GM21717 (cell line): Measurements from ENCODE around the gene HNRNPH1.
"Not testable (repeated sequence)": the region's sequence is repeated elsewhere in the genome, so short reads cannot be mapped to it uniquely, and the experiment has no call there.

Source experiments
- ATAC-seq: cut with Tn5 transposase; IDR thresholded peaks from one replicate; pipeline ENCODE4 v1.9.1; 2021; ENCODE audit warnings: mild to moderate bottlenecking, moderate library complexity; ENCODE audit not compliant: unreplicated experiment

HNRNPH1 gene, protein sequence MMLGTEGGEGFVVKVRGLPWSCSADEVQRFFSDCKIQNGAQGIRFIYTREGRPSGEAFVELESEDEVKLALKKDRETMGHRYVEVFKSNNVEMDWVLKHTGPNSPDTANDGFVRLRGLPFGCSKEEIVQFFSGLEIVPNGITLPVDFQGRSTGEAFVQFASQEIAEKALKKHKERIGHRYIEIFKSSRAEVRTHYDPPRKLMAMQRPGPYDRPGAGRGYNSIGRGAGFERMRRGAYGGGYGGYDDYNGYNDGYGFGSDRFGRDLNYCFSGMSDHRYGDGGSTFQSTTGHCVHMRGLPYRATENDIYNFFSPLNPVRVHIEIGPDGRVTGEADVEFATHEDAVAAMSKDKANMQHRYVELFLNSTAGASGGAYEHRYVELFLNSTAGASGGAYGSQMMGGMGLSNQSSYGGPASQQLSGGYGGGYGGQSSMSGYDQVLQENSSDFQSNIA

DNA sequence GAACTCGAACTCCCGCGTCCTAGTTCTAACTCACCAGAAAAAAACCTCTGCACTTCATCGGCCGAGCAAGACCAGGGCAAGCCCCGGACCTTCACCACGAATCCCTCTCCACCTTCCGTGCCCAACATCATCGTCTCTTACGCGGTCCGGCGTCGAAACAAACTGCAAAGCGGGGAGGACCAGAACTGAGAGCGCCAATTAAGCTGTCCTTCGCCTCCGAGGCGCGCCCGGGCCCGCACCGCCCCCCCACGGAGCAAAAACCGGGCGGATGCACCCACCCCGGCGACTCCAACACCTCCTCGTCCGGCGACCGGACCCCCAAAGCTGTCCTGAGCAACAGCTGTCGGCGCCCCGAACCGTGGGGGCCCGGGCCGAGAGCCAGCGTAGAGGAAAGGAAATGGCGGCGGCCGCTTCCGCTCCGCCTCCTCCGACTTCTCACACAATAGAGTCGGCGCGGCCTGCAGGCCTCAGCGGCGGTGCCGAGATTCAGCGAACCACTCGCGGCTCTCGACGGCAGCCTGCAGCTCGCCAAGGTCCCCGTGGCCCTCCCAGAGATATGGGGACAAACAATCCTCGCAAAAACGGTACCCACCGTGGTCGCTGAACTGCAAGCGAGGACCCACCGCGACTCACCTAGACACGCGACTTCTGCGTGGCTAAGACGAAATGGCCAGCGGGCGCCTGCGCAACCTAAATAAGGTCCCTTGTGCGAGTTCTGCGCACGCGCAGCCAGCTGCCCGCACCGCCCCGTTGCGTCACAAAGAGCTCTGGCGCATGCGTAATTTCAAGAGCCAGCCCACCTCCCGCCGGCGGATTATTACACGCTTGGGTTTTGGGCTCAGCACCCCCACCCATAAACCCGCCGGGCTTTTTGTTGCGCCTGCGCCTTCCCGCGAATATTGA is at the start of gene HNRNPH1:
Gene HNRNPH1 (minus strand): TSS at position 669 of the 903 bp plus-strand sequence. CDS start 538 bp downstream, at position 131.
- ATAC-seq = peak; percentile 60

GRCh38 chr5:179668391-179668790 is 44.9 kb upstream of the HNRNPH1 start:
- ATAC-seq = peak; percentile 64

- not testable (repeated sequence) for ATAC-seq
Observed at GRCh38 chr5:179661647-179662046, 38.2 kb upstream of the HNRNPH1 start.

GRCh38 chr5:179658179-179658856 is 34.8 kb upstream of the HNRNPH1 start:
- ATAC-seq = peak; percentile 59

GRCh38 chr5:179657302-179658178 is 34.1 kb upstream of the HNRNPH1 start:
- peak; percentile 91 for ATAC-seq

DNA sequence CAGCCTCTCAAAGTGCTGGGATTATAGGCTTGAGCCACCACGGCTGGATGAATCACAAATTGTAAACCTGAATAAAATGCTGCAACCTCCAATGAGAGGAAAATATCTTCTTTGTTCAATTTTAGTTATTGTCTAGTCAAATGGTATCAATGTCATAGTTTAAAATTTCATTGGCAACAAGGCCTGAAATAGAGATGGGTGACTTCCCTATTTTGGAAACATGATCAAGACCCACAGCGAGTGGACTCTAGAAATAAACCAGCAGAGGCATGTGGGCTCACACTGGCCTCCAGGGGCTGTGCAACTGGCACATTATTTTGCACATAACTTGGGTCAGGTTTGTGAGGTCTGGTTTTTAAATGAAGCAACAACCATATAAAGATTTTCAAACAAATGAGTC is 29.7 kb upstream of the HNRNPH1 start:
- not testable (repeated sequence) for ATAC-seq

DNA sequence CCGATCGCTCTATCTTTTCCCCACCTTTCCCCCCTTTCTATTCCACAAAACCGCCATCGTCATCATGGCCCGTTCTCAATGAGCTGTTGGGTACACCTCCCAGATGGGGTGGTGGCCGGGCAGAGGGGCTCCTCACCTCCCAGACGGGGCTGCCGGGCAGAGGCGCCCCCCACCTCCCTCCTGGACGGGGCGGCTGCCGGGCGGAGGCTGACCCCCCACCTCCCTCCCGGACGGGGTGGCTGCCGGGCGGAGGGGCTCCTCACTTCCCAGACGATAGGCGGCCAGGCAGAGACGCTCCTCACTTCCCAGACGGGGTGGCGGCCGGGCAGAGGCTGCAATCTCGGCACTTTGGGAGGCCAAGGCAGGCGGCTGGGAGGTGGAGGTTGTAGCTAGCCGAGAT is 26.8 kb upstream of the HNRNPH1 start:
- not testable (repeated sequence) for ATAC-seq

DNA sequence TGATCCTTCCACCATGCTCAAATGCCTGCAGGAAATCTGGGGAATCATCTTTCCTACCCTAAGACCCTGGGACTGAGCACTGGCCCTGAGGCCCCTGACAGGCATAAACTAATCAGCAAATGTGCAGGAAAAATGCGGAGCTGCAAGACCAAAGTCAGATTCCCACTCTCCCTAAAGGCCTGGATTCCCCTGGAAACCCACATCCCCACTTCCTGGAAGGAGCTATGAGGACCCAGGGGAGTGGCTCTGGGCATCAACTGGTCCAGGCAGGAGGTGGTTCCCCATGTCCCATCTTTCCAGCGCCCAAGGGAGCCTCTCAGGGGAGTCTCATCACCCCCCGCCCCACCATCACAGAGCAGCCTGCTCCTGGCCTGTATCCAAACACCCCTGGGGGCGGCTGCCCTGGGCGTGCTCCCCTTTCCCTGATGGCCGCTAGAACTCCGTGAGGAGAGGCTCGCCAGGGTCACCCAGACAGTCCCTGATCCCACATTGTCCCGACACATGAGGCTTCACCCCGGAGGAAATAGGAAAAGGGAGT is 25.8 kb upstream of the HNRNPH1 start:
- ATAC-seq = not testable (repeated sequence)

DNA sequence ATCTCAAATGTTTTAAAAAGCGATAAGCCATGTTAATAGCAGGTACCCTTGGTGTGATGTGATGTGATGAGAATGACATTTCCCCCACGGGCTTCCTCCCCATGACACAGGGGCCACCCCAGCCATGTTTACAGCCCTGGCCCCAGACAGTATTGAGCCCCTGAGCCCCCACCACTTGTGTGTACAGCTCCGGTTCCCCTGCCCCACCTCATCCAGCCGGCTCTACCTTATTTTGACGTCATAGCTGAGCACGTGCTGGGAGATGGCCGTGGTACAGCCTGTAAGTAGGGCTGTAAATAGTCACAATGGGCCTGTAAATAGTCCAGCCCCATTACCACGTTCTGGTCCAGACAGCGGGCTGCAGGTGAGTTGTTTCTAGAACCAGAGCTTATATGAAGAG is 24.9 kb upstream of the HNRNPH1 start:
- no peak for ATAC-seq

DNA sequence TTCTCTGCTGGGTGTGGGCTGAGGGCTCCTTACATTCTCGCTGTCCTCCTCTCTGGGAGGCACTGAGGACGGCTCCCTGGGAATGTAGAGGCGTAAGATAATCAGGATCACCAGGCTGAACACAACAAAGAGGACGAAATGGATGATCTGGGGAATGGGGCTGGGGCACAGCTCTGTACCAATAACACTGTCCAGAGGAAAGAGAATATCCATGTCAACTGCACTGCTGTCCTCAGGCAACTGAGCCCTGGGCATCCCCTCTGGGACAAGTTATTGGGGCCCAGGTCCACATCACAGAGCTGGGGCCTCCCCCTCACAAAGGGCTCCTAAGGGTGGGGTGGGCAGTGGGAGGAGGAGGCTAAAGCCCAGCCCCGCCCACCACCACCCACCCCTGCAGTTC is 21.3 kb upstream of the HNRNPH1 start:
- ATAC-seq = not testable (repeated sequence)

- ATAC-seq = not testable (repeated sequence)
Observed at GRCh38 chr5:179643141-179643920, 19.9 kb upstream of the HNRNPH1 start.

GRCh38 chr5:179642626-179643025 is 19.2 kb upstream of the HNRNPH1 start:
- ATAC-seq = not testable (repeated sequence)

DNA sequence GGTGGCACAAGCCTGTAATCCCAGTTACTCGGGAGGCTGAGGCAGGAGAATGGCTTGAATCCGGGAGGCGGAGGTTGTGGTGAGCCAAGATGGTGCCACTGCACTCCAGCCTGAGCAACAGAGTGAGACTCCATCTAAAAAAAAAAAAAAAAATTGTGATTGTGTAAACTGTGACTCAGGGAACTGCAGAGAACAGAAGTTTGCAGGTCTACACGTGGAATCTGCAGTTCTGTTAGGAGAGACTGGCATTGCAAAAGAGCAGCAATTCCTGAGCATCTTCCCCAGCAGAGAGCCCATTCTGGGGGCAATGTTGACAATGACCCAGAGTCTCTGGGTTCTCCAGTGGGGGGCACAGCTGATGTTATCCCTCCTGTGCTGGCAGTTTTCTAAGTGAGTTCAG is 18.3 kb upstream of the HNRNPH1 start:
- not testable (repeated sequence) for ATAC-seq

- ATAC-seq = not testable (repeated sequence)
Observed at GRCh38 chr5:179639296-179639695, 15.8 kb upstream of the HNRNPH1 start.

GRCh38 chr5:179634370-179635172 is 11.1 kb upstream of the HNRNPH1 start:
- peak; percentile 89 for ATAC-seq

DNA sequence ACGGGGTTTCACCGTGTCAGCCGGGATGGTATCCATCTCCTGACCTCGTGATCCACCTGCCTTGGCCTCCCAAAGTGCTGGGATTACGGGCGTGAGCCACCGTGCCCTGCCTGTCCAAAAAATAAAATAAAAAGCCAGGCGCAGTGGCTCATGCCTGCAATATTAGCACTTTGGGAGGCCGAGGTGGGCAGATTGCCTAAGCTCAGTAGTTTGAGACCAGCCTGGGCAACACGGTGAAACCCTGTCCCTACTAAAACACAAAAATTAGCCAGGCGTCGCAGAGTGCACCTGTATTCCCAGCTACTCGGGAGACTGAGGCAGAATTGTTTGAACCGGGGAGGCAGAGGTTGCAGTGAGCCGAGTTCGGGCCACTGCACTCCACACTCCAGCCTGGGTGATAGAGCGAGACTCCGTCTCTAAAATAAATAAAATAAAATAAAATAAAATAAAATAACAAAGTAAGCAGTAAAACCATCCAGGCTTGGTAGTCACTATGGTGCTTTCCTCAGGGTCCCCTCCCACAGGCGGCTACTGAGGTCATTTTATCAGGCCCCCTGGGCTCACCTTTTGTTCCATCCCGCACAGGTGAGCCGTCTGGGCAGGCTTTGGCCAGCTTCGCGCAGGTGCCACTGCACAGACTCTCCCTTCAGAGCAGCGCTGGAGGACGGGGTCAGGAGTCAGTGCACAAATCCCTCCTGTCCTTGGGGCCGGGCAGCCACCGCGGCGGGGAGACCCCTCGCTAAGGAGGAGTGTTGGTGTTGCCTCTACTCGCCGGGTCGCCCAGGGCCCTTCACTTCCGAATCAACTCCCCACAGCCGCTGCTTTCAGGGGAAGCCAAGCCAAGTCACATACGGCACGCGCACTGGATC is 10.3 kb upstream of the HNRNPH1 start:
- peak; percentile 62 for ATAC-seq

DNA sequence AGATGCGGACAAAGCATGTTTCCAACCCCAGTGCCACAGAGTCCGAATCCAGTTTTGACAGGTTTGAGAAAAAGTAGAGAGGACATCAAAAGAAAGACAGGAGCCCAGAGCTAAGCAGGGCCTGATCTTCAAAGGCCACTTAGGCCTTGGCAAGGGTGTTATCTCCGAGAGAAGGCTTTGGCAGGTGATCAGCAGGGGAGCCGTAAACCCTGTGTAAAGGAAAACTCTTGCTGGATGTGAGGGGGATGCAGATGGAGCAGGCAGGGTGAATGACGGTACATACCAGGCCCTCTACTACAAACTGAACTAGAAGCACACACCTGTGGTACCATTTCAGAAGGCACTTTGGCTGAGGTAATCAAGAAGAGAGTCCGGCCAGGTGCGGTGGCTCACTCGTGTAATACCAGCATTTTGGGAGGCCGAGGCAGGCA is 1.4 kb upstream of the HNRNPH1 start:
- no peak for ATAC-seq
